Psoas muscle (tissue), 8 donors: ENCODE measurements around the gene MAML2. TPM values are rescaled to one million over a fixed set of nuclear protein-coding genes. Genes with fewer than 3 reads are reported as not detected.

Experiments
- ATAC-seq, 4 donors: fragments of 200-7000 bp; cut with Tn5 transposase; one replicate each; pipeline ENCODE4 v1.9.1; 2020; ENCODE audit warnings: moderate library complexity in 3 of 4, mild to moderate bottlenecking in 2 of 4
- DNase-seq, 2 donors: peaks; one replicate each; pipeline ENCODE4 v3.0.0-alpha.2; 2020
- H3K27ac ChIP-seq: fragments of 200-600 bp; one replicate; pipeline ENCODE4 v1.8.0; 2022
- H3K27me3 ChIP-seq, 3 donors: fragments of 200-600 bp in 1 of 3; one replicate each; pipeline versions ENCODE4 v1.6.1 to v1.8.0; 2013 to 2022; ENCODE audit warnings: low read length in 2 of 3, mild to moderate bottlenecking in 2 of 3, moderate library complexity in 1 of 3; ENCODE audit not compliant: insufficient read depth in 3 of 3
- H3K36me3 ChIP-seq, 2 donors: fragments of 200-600 bp in 1 of 2; one replicate each; pipeline versions ENCODE4 v1.6.1 to v1.8.0; 2013 to 2022; ENCODE audit warnings: low read depth in 1 of 2, mild to moderate bottlenecking in 1 of 2, moderate library complexity in 1 of 2; ENCODE audit not compliant: insufficient read depth in 1 of 2
- H3K4me1 ChIP-seq: fragments of 200-600 bp; one replicate; pipeline ENCODE4 v1.8.0; 2022
- H3K4me3 ChIP-seq: fragments of 200-600 bp; one replicate; pipeline ENCODE4 v1.8.0; 2022; ENCODE audit warnings: mild to moderate bottlenecking
- H3K9me3 ChIP-seq: fragments of 200-600 bp; one replicate; pipeline ENCODE4 v1.8.0; 2022
- WGBS, 3 donors: extraction: QIAGEN DNeasy Blood & Tissue Kit; methylation state at CpG; one replicate each; pipeline versions ENCODE4 v1.1.6 to v1.1.7; 2013; 5-methylcytosine and 5-hydroxymethylcytosine counted together
- intact Hi-C, 2 donors: fragments of 100-400 bp; cut with DNase I; formaldehyde crosslinking; loops; one replicate each; pipeline versions ENCODE4 v1.11.0 to v1.14.2; 2022
- polyA plus RNA-seq, 3 donors: library from polyadenylated mRNA; stranded (reverse); fragments of 200-250 nt; gene quantifications; one replicate each; pipeline ENCODE4 v1.2.3, GENCODE V29; 2013
- total RNA-seq, 4 donors: library from RNA; stranded (reverse); fragmentation: NEBNext Ultra II Directional in 2 of 4; extraction: Animal tissue kit (Norgen Biotek cat#: 25700) in 2 of 4; gene quantifications; one replicate each; pipeline versions ENCODE4 v1.2.1 to v1.2.4, GENCODE V29; 2021 to 2023
- TF ChIP-seq, protein P1 (sequence below): fragments of 200-600 bp; IDR thresholded peaks from one replicate; pipeline ENCODE4 v1.8.0; 2022; ENCODE audit warnings: antibody characterized with exemption
- donor health status: healthy with polysubstance abuse.
- donor health status: DM: no; HTN: no; CAD: no; lungs with moderate emphysema.
- donor health status: Bipolar disorder and iron deficiency.
- donor health status: healthy.
- donor health status: DM: yes; HTN: yes; CAD: no.
- donor health status: DM: no; HTN: no; CAD: no.
- donor health status: DM: no; HTN: no; CAD: no.
- donor health status: DM: yes; HTN: yes; CAD: no.

Gene MAML2
- total and polyA plus RNA-seq, 7 donors = 0.39 to 3.7 (median 1.5) TPM

GRCh38 chr11:96056576-96056975 is 286.4 kb downstream of the MAML2 start:
- DNase-seq (no peak), ATAC-seq (no peak)
- Histone ChIP-seq H3K4me3 (no peak overlapping the region), H3K4me1 (no peaks in the 10 kb centered on the region), H3K27ac (no peak overlapping the region), H3K9me3 (no peaks in the 10 kb centered on the region), H3K27me3 (no peaks in the 10 kb centered on the region), H3K36me3 (no peaks in the 10 kb centered on the region)
- TF ChIP-seq, protein P1, sequence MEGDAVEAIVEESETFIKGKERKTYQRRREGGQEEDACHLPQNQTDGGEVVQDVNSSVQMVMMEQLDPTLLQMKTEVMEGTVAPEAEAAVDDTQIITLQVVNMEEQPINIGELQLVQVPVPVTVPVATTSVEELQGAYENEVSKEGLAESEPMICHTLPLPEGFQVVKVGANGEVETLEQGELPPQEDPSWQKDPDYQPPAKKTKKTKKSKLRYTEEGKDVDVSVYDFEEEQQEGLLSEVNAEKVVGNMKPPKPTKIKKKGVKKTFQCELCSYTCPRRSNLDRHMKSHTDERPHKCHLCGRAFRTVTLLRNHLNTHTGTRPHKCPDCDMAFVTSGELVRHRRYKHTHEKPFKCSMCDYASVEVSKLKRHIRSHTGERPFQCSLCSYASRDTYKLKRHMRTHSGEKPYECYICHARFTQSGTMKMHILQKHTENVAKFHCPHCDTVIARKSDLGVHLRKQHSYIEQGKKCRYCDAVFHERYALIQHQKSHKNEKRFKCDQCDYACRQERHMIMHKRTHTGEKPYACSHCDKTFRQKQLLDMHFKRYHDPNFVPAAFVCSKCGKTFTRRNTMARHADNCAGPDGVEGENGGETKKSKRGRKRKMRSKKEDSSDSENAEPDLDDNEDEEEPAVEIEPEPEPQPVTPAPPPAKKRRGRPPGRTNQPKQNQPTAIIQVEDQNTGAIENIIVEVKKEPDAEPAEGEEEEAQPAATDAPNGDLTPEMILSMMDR = no peak
- WGBS, 3 donors = 90 to 95% (median 94%) methylated on average over 2 of the region's 2 CpGs
- intact Hi-C loops = no loop called here

GRCh38 chr11:96055706-96056387 is 287.1 kb downstream of the MAML2 start:
- H3K4me1 ChIP-seq = no peaks in the 10 kb centered on the region

DNA sequence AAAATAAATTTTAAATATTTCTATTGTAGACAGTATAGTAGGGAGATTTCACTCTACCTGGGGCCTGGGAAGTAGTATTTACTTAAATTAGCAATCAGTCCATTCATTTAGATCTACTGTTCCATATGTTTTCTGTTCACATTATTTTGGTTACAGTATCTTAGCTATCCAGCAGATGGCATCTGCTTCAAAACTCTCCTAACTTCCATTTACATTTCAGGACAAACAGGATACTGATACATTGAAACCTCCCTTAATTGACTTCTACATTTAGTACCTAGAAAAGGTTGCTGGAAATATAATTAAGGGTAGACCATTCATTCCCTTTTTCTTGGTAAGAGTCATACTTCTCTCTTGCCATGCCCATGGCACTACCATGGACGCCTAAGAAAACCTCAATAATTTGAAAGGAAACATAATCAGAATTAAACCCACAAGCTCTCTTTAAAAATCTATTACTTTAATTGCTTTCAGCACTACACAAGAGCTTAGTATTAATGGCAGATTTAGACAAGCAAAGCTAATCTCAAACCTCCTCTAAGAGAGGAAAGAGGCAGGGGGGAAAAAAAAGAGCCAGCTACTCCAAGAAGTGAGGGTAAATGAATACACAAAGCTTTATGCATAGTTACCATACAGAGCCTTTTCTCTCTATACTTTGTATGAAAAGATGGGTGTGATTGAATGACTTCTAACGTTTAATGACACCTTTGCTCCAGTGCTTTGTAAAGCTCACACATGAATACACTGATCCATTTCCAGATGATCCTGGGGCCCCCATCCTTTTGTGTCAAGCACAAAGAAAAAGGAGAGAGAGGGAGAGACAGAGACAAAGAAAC is 287.9 kb downstream of the MAML2 start:
- TF ChIP-seq, protein P1 = peak; percentile 56
- intact Hi-C loops = loop anchor here (2.0 kb wide), 2 partner anchors 288 to 370 kb away; partner anchors contain the start of gene MAML2 (in 2 of the 2)
- Histone ChIP-seq H3K27me3 (no peaks in the 10 kb centered on the region), H3K4me3 (no peak overlapping the region), H3K27ac (no peak overlapping the region), H3K36me3 (no peaks in the 10 kb centered on the region), H3K9me3 (no peaks in the 10 kb centered on the region), H3K4me1 (no peaks in the 10 kb centered on the region)
- DNase-seq (no peak), ATAC-seq (no peak)
- 51 to 60% (median 55%) methylated on average over 2 of the region's 2 CpGs for WGBS, 3 donors

More at GRCh38 chr11:96055706-96056387, 287.1 kb downstream of the MAML2 start:
- Histone ChIP-seq H3K27ac (no peak overlapping the region), H3K36me3 (no peaks in the 10 kb centered on the region), H3K4me3 (no peak overlapping the region), H3K9me3 (no peaks in the 10 kb centered on the region), H3K27me3 (no peaks in the 10 kb centered on the region)
- TF ChIP-seq, protein P1 = no peak
- ATAC-seq = no peak
- DNase-seq = no peak
- WGBS, 3 donors = 83 to 95% (median 86%) methylated on average over 3 of the region's 3 CpGs
- intact Hi-C loops = loop anchor here (2.0 kb wide), 2 partner anchors 287 to 369 kb away; partner anchors contain the start of gene MAML2 (in 2 of the 2)

- Histone ChIP-seq H3K27ac (no peak overlapping the region), H3K27me3 (no peaks in the 10 kb centered on the region), H3K4me1 (no peaks in the 10 kb centered on the region), H3K36me3 (no peaks in the 10 kb centered on the region), H3K4me3 (no peak overlapping the region), H3K9me3 (no peaks in the 10 kb centered on the region)
- intact Hi-C loops = no loop called here
- ATAC-seq = no peak
- no peak for DNase-seq
- WGBS, 3 donors = 11 to 24% (median 13%) methylated on average over 2 of the region's 2 CpGs
- TF ChIP-seq, protein P1 = no peak
These were observed 289.9 kb downstream of the MAML2 start for GRCh38 chr11:96052921-96053651.
